H1 (cell line): ENCODE data around the gene C1RL. TPM values are rescaled to one million over a fixed set of nuclear protein-coding genes. Genes with fewer than 3 reads are reported as not detected.

ENCODE experiments used
- CTCF ChIA-PET: fragments of 300-600 bp; sonication (Branson Sonifier 250); formaldehyde crosslinking; loops from one replicate; lab custom pipeline; 2021; ENCODE audit not compliant: partially characterized antibody; lab: Charles Lee
- POLR2A ChIA-PET: fragments of 300-600 bp; sonication (Branson Sonifier 250); formaldehyde crosslinking; loops from one replicate; lab custom pipeline; 2021; ENCODE audit warnings: inconsistent platforms; ENCODE audit not compliant: partially characterized antibody; lab: Charles Lee
- DNase-seq, 2 experiments: peaks; one replicate each; pipeline versions ENCODE4 v3.0.0 to v3.0.0-alpha.2; 2010 to 2022; ENCODE audit warnings: low spot score in 2 of 2, low read depth in 1 of 2, mixed read lengths in 1 of 2
- FAIRE-seq: peaks from 2 replicates; lab custom pipeline; 2011; peaks lifted over from hg19 to GRCh38; lab: Jason Lieb, UNC
- H2AFZ ChIP-seq: 2 replicates; pipeline ENCODE4 v1.8.1; 2012; ENCODE audit warnings: low read length, inconsistent platforms
- H2AK5ac ChIP-seq: 2 replicates; pipeline ENCODE4 v1.6.1; 2013; ENCODE audit warnings: low read depth, low read length
- H2BK120ac ChIP-seq: replicated peaks from 2 replicates; pipeline ENCODE3; 2013; ENCODE audit warnings: low read depth, low read length, inconsistent platforms
- H2BK12ac ChIP-seq: 2 replicates; pipeline ENCODE4 v1.6.1; 2013; ENCODE audit warnings: low read depth, low read length
- H2BK15ac ChIP-seq: 2 replicates; pipeline ENCODE4 v1.6.1; 2013; ENCODE audit warnings: low read length
- H2BK20ac ChIP-seq: 2 replicates; pipeline ENCODE4 v1.6.1; 2013; ENCODE audit warnings: low read length
- H2BK5ac ChIP-seq: 2 replicates; pipeline ENCODE4 v1.6.1; 2013; ENCODE audit warnings: low read depth, low read length
- H3K14ac ChIP-seq: 2 replicates; pipeline ENCODE4 v1.6.1; 2013; ENCODE audit warnings: inconsistent platforms; ENCODE audit not compliant: insufficient read length
- H3K18ac ChIP-seq: 2 replicates; pipeline ENCODE4 v1.6.1; 2013; ENCODE audit warnings: low read length; ENCODE audit errors: extremely low read depth
- H3K23ac ChIP-seq: 2 replicates; pipeline ENCODE4 v1.6.1; 2013; ENCODE audit warnings: inconsistent platforms; ENCODE audit not compliant: insufficient read length
- H3K23me2 ChIP-seq: 2 replicates; pipeline ENCODE4 v1.6.1; 2013; ENCODE audit warnings: low read depth, low read length
- H3K27ac ChIP-seq: 2 replicates; pipeline ENCODE4 v1.6.1; 2011; ENCODE audit warnings: low read depth, low read length, inconsistent platforms
- H3K27me3 ChIP-seq, 4 experiments: replicated peaks in 1 of 4; 1 replicate in 1 of 4; 2 replicates in 3 of 4; pipeline versions ENCODE4 v1.6.1 to v1.8.1; 2011 to 2013; ENCODE audit warnings: low read length in 3 of 4, mild to moderate bottlenecking in 3 of 4, inconsistent platforms in 2 of 4, mixed read lengths in 2 of 4, moderate library complexity in 1 of 4; ENCODE audit not compliant: control insufficient read depth in 3 of 4, insufficient read depth in 3 of 4; ENCODE audit errors: extremely low read depth in 1 of 4
- H3K36me3 ChIP-seq, 4 experiments: 2 replicates each; pipeline versions ENCODE4 v1.6.1 to v1.8.1; 2011 to 2013; ENCODE audit warnings: mild to moderate bottlenecking in 4 of 4, low read length in 3 of 4, moderate library complexity in 2 of 4, control low read depth in 1 of 4, inconsistent platforms in 1 of 4; ENCODE audit not compliant: insufficient read depth in 4 of 4, control insufficient read depth in 2 of 4
- H3K4ac ChIP-seq: replicated peaks from 2 replicates; pipeline ENCODE3; 2013; ENCODE audit warnings: low read length, low read depth, mixed read lengths, inconsistent platforms; ENCODE audit not compliant: insufficient read length
- H3K4me1 ChIP-seq, 4 experiments: replicated peaks in 1 of 4; 1 replicate in 1 of 4; 2 replicates in 3 of 4; pipeline versions ENCODE4 v1.6.1 to v1.8.1; 2011 to 2013; ENCODE audit warnings: low read length in 3 of 4, inconsistent platforms in 2 of 4, mixed read lengths in 1 of 4; ENCODE audit not compliant: insufficient read depth in 4 of 4, control insufficient read depth in 3 of 4
- H3K4me2 ChIP-seq, 2 experiments: 2 replicates each; pipeline versions ENCODE4 v1.6.1 to v1.8.1; 2011 to 2013; ENCODE audit warnings: low read depth in 2 of 2, low read length in 2 of 2, control low read depth in 1 of 2, inconsistent platforms in 1 of 2, mild to moderate bottlenecking in 1 of 2; ENCODE audit not compliant: insufficient read depth in 1 of 2
- H3K4me3 ChIP-seq, 4 experiments: fragments of 200-600, 300-600 bp in 1 of 4; sonication (generic), shearing (Covaris generic), sonication (Bioruptor Twin) in 1 of 4; 2 replicates each; pipeline versions ENCODE4 v1.5.1 to v1.8.1; 2011 to 2016; ENCODE audit warnings: low read length in 4 of 4, low read depth in 3 of 4, control low read depth in 2 of 4, inconsistent platforms in 2 of 4, mild to moderate bottlenecking in 2 of 4, mixed read lengths in 1 of 4, moderate library complexity in 1 of 4; ENCODE audit not compliant: insufficient read depth in 2 of 4; ENCODE audit errors: extremely low read depth in 1 of 4
- H3K56ac ChIP-seq: replicated peaks from 2 replicates; pipeline ENCODE3; 2013; ENCODE audit warnings: low read depth, mild to moderate bottlenecking, mixed read lengths, low read length, inconsistent platforms; ENCODE audit not compliant: insufficient read length
- H3K79me1 ChIP-seq: 2 replicates; pipeline ENCODE4 v1.6.1; 2013; ENCODE audit warnings: low read depth, low read length, control low read depth
- H3K79me2 ChIP-seq, 2 experiments: 2 replicates each; pipeline versions ENCODE4 v1.6.1 to v1.8.1; 2012 to 2013; ENCODE audit warnings: low read length in 2 of 2, mild to moderate bottlenecking in 2 of 2, inconsistent platforms in 1 of 2; ENCODE audit not compliant: insufficient read depth in 2 of 2, control insufficient read depth in 1 of 2
- H3K9ac ChIP-seq, 4 experiments: replicated peaks in 1 of 4; 1 replicate in 1 of 4; 2 replicates in 3 of 4; pipeline versions ENCODE4 v1.6.1 to v1.8.1; 2011 to 2013; ENCODE audit warnings: low read depth in 3 of 4, low read length in 3 of 4, control low read depth in 2 of 4, mild to moderate bottlenecking in 2 of 4, moderate library complexity in 2 of 4, inconsistent platforms in 1 of 4; ENCODE audit errors: extremely low read depth in 1 of 4
- H3K9me3 ChIP-seq, 2 experiments: 2 replicates each; pipeline versions ENCODE4 v1.6.1 to v1.8.1; 2012 to 2013; ENCODE audit warnings: mild to moderate bottlenecking in 2 of 2, moderate library complexity in 2 of 2, control low read depth in 1 of 2, inconsistent platforms in 1 of 2, low read depth in 1 of 2, low read length in 1 of 2, mixed read lengths in 1 of 2; ENCODE audit not compliant: insufficient read depth in 2 of 2
- H4K20me1 ChIP-seq, 2 experiments: replicated peaks in 1 of 2; 2 replicates each; pipeline versions ENCODE3 to v1.8.1; 2011 to 2013; ENCODE audit warnings: inconsistent platforms in 2 of 2, low read length in 2 of 2, mild to moderate bottlenecking in 1 of 2; ENCODE audit not compliant: insufficient read depth in 2 of 2, control insufficient read depth in 1 of 2
- H4K5ac ChIP-seq: 2 replicates; pipeline ENCODE4 v1.6.1; 2013; ENCODE audit warnings: low read length, low read depth, mixed read lengths, inconsistent platforms; ENCODE audit not compliant: insufficient read length
- H4K8ac ChIP-seq: 2 replicates; pipeline ENCODE4 v1.8.0; 2013; ENCODE audit warnings: mild to moderate bottlenecking, moderate library complexity, low read length, inconsistent platforms; ENCODE audit not compliant: insufficient read depth; ENCODE audit errors: extremely low read depth
- H4K91ac ChIP-seq: replicated peaks from 2 replicates; pipeline ENCODE3; 2013; ENCODE audit warnings: low read length, mixed read lengths, inconsistent platforms; ENCODE audit not compliant: insufficient read length
- EGR1 ChIP-seq: IDR thresholded peaks from 2 replicates; pipeline ENCODE4 v1.6.1; 2011; ENCODE audit warnings: low read depth, low read length, borderline replicate concordance
- SRF ChIP-seq: IDR thresholded peaks from 2 replicates; pipeline ENCODE4 v1.6.1; 2011; ENCODE audit warnings: mild to moderate bottlenecking, low read depth, low read length, moderate library complexity
- WGBS, 2 experiments: shearing (Covaris generic) in 1 of 2; methylation state at CpG; one replicate each; pipeline versions ENCODE4 v1.1.6 to v1.1.7; 2013 to 2015; ENCODE audit warnings: low lambda C conversion rate in 2 of 2, mixed read lengths in 2 of 2, inconsistent platforms in 1 of 2, low coverage in 1 of 2, missing lambda C conversion rate in 1 of 2; ENCODE audit not compliant: insufficient replicate concordance in 2 of 2, insufficient coverage in 1 of 2, insufficient read length in 1 of 2; ENCODE audit errors: extremely low coverage in 1 of 2, missing lambda C conversion rate in 1 of 2; 5-methylcytosine and 5-hydroxymethylcytosine counted together
- polyA plus RNA-seq, 7 experiments: library from polyadenylated mRNA; depleted of rRNA in 3 of 7; stranded (reverse) in 5 of 7; unstranded in 2 of 7; fragments of >200 nt in 5 of 7; fragments of 200-250 nt in 2 of 7; gene quantifications; 1 replicate in 5 of 7; 2 replicates in 1 of 7; 4 replicates in 1 of 7; pipeline versions ENCODE4 v1.2.1 to v1.2.3, GENCODE V29; 2011 to 2013; ENCODE audit warnings: missing spikeins in 2 of 7, mixed read lengths in 2 of 7
- total RNA-seq: library from RNA; stranded (reverse); fragmentation: NEBNext Ultra II Directional; extraction: Animal tissue kit (Norgen Biotek cat#: 25700); gene quantifications from 2 replicates; pipeline ENCODE4 v1.2.1, GENCODE V29; 2021

Gene C1RL
- total and polyA plus RNA-seq, 2 of the 8 experiments (the other 6 are each of a cell fraction or from before 2014, with no cell fraction given) = 11.4 to 15.5 TPM

DNA sequence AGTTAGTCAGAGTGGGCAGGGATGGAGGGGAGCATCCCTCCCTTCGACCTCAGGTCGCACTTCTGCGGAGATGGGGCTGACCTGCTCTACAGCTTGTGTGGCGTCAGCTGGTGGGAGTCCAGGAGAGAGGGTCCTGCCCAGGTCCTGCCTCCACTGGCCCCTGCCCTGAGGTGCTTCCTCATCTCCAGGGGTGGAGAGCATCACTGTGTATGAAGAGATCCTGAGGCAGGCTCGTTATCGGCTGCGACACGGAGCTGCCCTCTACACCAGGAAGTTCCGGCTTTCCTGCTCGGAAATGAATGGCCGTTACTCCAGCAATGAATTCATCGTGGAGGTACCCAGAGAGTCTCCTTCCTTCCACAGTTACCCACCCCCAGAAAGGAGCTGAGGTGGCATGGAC is 41.3 kb upstream of the C1RL start:
- no peaks in the 10 kb centered on the region for H3K23me2 ChIP-seq
- H4K91ac ChIP-seq = no peak overlapping the region
- no peak overlapping the region for H2BK12ac ChIP-seq
- no peak overlapping the region for H3K9ac ChIP-seq
- H2BK5ac ChIP-seq = no peak overlapping the region
- peaks cover 0 to 9% (median 0%) of the 10 kb centered on the region in 4 experiments; a peak in 5 of 8 replicates for H3K36me3 ChIP-seq
- no peak for DNase-seq
- no peak overlapping the region for H3K56ac ChIP-seq
- no peak overlapping the region for H2AFZ ChIP-seq
- H3K4ac ChIP-seq = no peak overlapping the region
- CTCF ChIA-PET = interaction anchor here (1.1 to 10.0 kb wide), 4 partner anchors 7 to 21 kb away, joined by 4 to 151 read pairs (median 5); partner anchors contain the start of gene RBP5
- WGBS, 2 experiments = 92% methylated on average over 12 of the region's 12 CpGs; no CpG with 5 or more reads in 1 of the 2 experiments
- no peak overlapping the region for H4K5ac ChIP-seq
- no peaks in the 10 kb centered on the region for H3K27me3 ChIP-seq
- H3K79me1 ChIP-seq = no peaks in the 10 kb centered on the region
- no peak overlapping the region for H3K4me3 ChIP-seq
- H2BK20ac ChIP-seq = no peak overlapping the region
- peaks cover 2 to 3% of the 10 kb centered on the region in 2 experiments for H4K20me1 ChIP-seq
- no peak overlapping the region for H3K27ac ChIP-seq
- H3K4me1 ChIP-seq = no peaks in the 10 kb centered on the region
- H2AK5ac ChIP-seq = no peak overlapping the region
- no peak overlapping the region for H2BK120ac ChIP-seq
- no peak overlapping the region for H4K8ac ChIP-seq
- H3K79me2 ChIP-seq = no peaks in the 10 kb centered on the region
- H3K23ac ChIP-seq = no peak overlapping the region
- H3K18ac ChIP-seq = no peak overlapping the region
- no peak for FAIRE-seq
- H3K9me3 ChIP-seq = no peaks in the 10 kb centered on the region
- H3K14ac ChIP-seq = no peak overlapping the region
- POLR2A ChIA-PET = no interaction called here
- H2BK15ac ChIP-seq = no peak overlapping the region
- no peak overlapping the region for H3K4me2 ChIP-seq
- TF ChIP-seq EGR1 = no peak
- TF ChIP-seq SRF = no peak
